ENCODE results near the gene CHD5. TPM values are rescaled to one million over a fixed set of nuclear protein-coding genes. Genes with fewer than 3 reads are reported as not detected.

Gene CHD5
- polyA plus RNA-seq, 1 donor (not counting 4 experiments of a cell fraction or from before 2014, with no cell fraction given) = 0.07 TPM

GRCh38 chr1:6211731-6212130 is 31.6 kb upstream of the CHD5 start:
- H3K36me3 ChIP-seq (ENCODE audit: control insufficient read depth in 2 of 2, extremely low read depth in 1 of 2, insufficient read depth in 2 of 2, low read length in 2 of 2) = peaks cover 0 to 2% of the 10 kb centered on the region in 2 experiments

DNA sequence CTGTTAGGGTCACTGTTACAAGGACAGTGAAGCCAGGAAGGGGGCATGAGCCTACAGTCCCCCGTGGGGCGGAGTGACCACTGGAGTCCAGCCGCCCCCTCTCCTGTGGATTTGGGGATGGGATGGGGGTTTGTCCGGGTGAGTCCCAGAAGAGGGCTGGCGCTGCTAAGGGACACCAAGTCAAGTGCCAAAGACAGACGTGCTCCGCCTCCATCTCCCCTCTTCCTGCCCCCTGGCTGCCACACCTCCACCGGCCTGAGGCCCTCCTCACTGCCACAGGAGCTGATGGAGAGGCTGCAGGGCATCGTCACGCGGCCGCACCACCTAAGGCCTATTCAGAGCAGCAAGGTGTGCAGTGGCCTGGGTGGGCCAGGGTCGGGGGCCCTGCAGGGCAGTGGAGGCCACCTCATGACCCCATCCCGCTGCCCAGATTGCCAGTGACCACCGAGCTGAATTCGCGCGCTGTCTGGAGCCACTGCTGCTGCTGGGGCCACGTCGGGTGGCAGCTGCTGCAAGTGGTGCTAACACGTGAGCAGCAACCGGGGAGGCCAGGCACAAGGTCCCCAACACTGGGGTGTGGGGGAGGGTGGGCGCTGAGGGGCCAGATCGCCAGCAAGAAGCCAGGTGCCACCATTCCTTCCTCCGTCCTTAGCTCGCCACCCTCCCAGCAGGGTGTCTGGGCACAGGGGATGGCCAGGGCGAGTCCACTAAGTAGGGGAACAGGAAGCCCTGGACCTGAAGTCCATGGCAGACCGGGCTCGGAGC is 30.7 kb upstream of the CHD5 start:
- H3K4me3 ChIP-seq (ENCODE audit: control insufficient read depth in 2 of 3, extremely low read depth in 1 of 3, insufficient read depth in 2 of 3, low read depth in 1 of 3, low read length in 3 of 3) = no peak overlapping the region
- FAIRE-seq = no peak
- no peaks in the 10 kb centered on the region for H3K79me2 ChIP-seq (ENCODE audit: control insufficient read depth, insufficient read depth, low read length)
- TF ChIP-seq, protein P1, sequence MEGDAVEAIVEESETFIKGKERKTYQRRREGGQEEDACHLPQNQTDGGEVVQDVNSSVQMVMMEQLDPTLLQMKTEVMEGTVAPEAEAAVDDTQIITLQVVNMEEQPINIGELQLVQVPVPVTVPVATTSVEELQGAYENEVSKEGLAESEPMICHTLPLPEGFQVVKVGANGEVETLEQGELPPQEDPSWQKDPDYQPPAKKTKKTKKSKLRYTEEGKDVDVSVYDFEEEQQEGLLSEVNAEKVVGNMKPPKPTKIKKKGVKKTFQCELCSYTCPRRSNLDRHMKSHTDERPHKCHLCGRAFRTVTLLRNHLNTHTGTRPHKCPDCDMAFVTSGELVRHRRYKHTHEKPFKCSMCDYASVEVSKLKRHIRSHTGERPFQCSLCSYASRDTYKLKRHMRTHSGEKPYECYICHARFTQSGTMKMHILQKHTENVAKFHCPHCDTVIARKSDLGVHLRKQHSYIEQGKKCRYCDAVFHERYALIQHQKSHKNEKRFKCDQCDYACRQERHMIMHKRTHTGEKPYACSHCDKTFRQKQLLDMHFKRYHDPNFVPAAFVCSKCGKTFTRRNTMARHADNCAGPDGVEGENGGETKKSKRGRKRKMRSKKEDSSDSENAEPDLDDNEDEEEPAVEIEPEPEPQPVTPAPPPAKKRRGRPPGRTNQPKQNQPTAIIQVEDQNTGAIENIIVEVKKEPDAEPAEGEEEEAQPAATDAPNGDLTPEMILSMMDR (optimal IDR thresholded peaks at IDR 0.05 in 1 of 3, IDR thresholded peaks at IDR 0.05 in 1 of 3, conservative IDR thresholded peaks at IDR 0.05 in 1 of 3; ENCODE audit: extremely low read depth in 1 of 3, insufficient read depth in 2 of 3, low read length in 3 of 3) = no peak
- TF ChIP-seq EZH2 (IDR thresholded peaks at IDR 0.05; ENCODE audit: low read length) = no peak
- peaks cover 4% of the 10 kb centered on the region for H3K4me1 ChIP-seq (ENCODE audit: control insufficient read depth, extremely low read depth, insufficient read depth, low read length)
- DNase-seq (ENCODE audit: low read depth, low spot score) = no peak
- no peaks in the 10 kb centered on the region for H3K27me3 ChIP-seq (ENCODE audit: control insufficient read depth, extremely low read depth, insufficient read depth, low read length)
- H3K4me2 ChIP-seq (ENCODE audit: control insufficient read depth, extremely low read depth, insufficient read depth, low read depth, low read length) = no peak overlapping the region
- no peak overlapping the region for H2AFZ ChIP-seq (ENCODE audit: control insufficient read depth, low read length)
- peaks cover 0 to under 1% of the 10 kb centered on the region in 2 experiments for H3K36me3 ChIP-seq (ENCODE audit: control insufficient read depth in 2 of 2, extremely low read depth in 1 of 2, insufficient read depth in 2 of 2, low read length in 2 of 2)
- H3K9me1 ChIP-seq (ENCODE audit: control insufficient read depth, extremely low read depth, insufficient read depth, low read length) = no peaks in the 10 kb centered on the region
- no peaks in the 10 kb centered on the region for H3K9me3 ChIP-seq (ENCODE audit: control insufficient read depth, low read depth, low read length)
- H4K20me1 ChIP-seq (ENCODE audit: control insufficient read depth, extremely low read depth, insufficient read depth, low read length) = no peaks in the 10 kb centered on the region
- H3K9ac ChIP-seq (ENCODE audit: control insufficient read depth, extremely low read depth, insufficient read depth, low read length) = no peak overlapping the region
- dilution Hi-C loops (cut with MboI; ENCODE audit: extremely low pct_ligation_motif_present, low sequenced_read_pairs) = no loop called here
- H3K27ac ChIP-seq (ENCODE audit: control insufficient read depth, insufficient read depth, low read length) = no peak overlapping the region

More at GRCh38 chr1:6211731-6212130, 31.6 kb upstream of the CHD5 start:
- Histone ChIP-seq H3K27ac (ENCODE audit: control insufficient read depth, insufficient read depth, low read length) (no peak overlapping the region), H4K20me1 (ENCODE audit: control insufficient read depth, extremely low read depth, insufficient read depth, low read length) (no peaks in the 10 kb centered on the region), H2AFZ (ENCODE audit: control insufficient read depth, low read length) (no peak overlapping the region), H3K4me2 (ENCODE audit: control insufficient read depth, extremely low read depth, insufficient read depth, low read depth, low read length) (no peak overlapping the region), H3K27me3 (ENCODE audit: control insufficient read depth, extremely low read depth, insufficient read depth, low read length) (no peaks in the 10 kb centered on the region), H3K79me2 (ENCODE audit: control insufficient read depth, insufficient read depth, low read length) (no peaks in the 10 kb centered on the region), H3K9me1 (ENCODE audit: control insufficient read depth, extremely low read depth, insufficient read depth, low read length) (no peaks in the 10 kb centered on the region), H3K4me3 (ENCODE audit: control insufficient read depth in 2 of 3, extremely low read depth in 1 of 3, insufficient read depth in 2 of 3, low read depth in 1 of 3, low read length in 3 of 3) (no peak overlapping the region), H3K4me1 (ENCODE audit: control insufficient read depth, extremely low read depth, insufficient read depth, low read length) (peaks cover 2% of the 10 kb centered on the region), H3K9ac (ENCODE audit: control insufficient read depth, extremely low read depth, insufficient read depth, low read length) (no peak overlapping the region), H3K9me3 (ENCODE audit: control insufficient read depth, low read depth, low read length) (no peaks in the 10 kb centered on the region)
- DNase-seq (ENCODE audit: low read depth, low spot score) = no peak
- dilution Hi-C loops (cut with MboI; ENCODE audit: extremely low pct_ligation_motif_present, low sequenced_read_pairs) = no loop called here
- no peak for TF ChIP-seq EZH2 (IDR thresholded peaks at IDR 0.05; ENCODE audit: low read length)
- TF ChIP-seq, protein P1 (optimal IDR thresholded peaks at IDR 0.05 in 1 of 3, IDR thresholded peaks at IDR 0.05 in 1 of 3, conservative IDR thresholded peaks at IDR 0.05 in 1 of 3; ENCODE audit: extremely low read depth in 1 of 3, insufficient read depth in 2 of 3, low read length in 3 of 3) = no peak
- FAIRE-seq = no peak

Measured in keratinocyte (primary cell).